ENCODE results near the gene ATG7.

Gene ATG7

DNA sequence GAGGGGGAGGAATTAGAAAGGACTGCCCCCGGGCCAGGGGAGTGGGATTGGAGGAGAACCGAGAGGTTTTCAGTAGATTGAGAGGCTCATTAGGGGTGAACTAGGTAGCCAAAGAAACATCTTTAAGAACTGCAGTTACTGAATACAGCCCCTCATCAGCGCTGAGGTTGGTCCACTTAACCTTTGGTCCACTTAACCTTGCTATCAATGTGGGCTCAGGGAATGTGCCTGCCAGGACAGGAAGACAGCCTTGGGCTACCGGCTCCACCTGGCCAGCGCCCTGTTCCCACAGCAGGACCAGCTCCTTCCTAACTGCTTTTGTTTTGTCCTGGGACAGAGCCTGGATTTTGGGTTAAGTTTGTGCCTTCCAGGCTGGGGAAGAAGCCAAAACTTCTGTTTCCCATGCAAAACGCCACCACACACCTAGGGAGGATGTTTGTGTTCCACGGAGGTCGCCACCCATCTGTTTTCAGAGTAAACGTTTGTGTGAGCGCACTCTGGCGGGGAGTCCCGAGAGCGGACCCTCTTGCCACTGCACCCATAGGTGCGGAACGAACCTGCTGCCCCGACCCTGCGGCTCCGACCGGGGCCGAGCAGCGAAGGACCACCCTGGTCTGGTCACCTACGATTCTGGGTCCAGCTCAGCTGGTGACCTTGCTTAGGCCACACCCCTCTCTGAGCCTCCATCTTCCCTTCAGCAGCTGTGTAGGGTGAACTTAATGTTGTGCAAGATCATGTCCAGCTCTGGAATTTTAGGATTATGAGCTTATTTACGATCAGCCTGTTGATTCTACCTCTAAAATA is 264.1 kb downstream of the ATG7 start:
- no peak overlapping the region for H2AFZ ChIP-seq (ENCODE audit: low read length)

DNA sequence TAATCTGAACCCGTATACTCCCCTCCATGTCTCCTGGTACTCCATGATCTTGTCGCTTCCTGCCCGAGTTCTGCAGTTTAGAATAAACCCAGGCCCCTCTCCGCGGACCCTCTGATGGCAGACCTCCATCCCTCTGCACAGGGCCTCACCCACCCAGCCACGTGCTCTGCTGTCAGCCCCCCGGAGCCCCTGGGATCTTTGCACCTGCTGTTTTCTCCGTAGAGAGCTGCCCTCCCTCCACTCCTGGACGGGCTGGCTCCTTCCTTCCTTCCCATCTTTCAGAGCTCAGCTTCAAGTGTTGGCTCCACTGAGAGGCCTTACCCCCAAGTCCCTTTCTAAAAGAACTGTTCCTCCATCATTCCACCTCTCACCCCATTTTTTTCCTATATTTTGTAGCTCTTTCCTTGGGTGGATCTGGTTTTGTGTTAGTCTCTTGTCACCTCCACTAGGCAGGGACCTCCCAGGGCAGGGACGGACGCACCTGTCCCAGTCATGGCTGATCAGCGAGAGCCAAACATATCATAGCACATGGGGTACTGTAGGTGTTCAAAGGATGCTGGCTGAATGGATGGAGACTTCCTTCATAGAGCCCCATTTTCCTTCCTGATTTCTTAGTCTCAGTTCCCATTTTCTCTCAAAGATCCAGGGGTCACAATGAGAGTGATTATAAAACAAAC is 264.9 kb downstream of the ATG7 start:
- no peak overlapping the region for H3K9ac ChIP-seq (ENCODE audit: low read length)
- no peaks in the 10 kb centered on the region for H3F3A ChIP-seq (ENCODE audit: insufficient read depth, low read length)
- H3K79me2 ChIP-seq (ENCODE audit: low read length): no peaks in the 10 kb centered on the region
- no peak for DNase-seq
- H3K9me3 ChIP-seq (replicated peaks; ENCODE audit: insufficient read depth, low read length): no peaks in the 10 kb centered on the region
- no peaks in the 10 kb centered on the region for H3K4me1 ChIP-seq (ENCODE audit: low read length)
- no peak for TF ChIP-seq EZH2phosphoT487 (IDR thresholded peaks at IDR 0.05; ENCODE audit: low read length)
- TF ChIP-seq EZH2 (optimal IDR thresholded peaks at IDR 0.05; ENCODE audit: low read depth, low read length): no peak
- TF ChIP-seq, protein P1, sequence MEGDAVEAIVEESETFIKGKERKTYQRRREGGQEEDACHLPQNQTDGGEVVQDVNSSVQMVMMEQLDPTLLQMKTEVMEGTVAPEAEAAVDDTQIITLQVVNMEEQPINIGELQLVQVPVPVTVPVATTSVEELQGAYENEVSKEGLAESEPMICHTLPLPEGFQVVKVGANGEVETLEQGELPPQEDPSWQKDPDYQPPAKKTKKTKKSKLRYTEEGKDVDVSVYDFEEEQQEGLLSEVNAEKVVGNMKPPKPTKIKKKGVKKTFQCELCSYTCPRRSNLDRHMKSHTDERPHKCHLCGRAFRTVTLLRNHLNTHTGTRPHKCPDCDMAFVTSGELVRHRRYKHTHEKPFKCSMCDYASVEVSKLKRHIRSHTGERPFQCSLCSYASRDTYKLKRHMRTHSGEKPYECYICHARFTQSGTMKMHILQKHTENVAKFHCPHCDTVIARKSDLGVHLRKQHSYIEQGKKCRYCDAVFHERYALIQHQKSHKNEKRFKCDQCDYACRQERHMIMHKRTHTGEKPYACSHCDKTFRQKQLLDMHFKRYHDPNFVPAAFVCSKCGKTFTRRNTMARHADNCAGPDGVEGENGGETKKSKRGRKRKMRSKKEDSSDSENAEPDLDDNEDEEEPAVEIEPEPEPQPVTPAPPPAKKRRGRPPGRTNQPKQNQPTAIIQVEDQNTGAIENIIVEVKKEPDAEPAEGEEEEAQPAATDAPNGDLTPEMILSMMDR (IDR thresholded peaks at IDR 0.05; ENCODE audit: low read length): no peak
- no peak overlapping the region for H3K4me2 ChIP-seq (ENCODE audit: low read depth, low read length)
- H3K27ac ChIP-seq (ENCODE audit: low read length): no peak overlapping the region
- no peaks in the 10 kb centered on the region for H4K20me1 ChIP-seq (ENCODE audit: insufficient read depth, low read length)
- H2AFZ ChIP-seq (ENCODE audit: low read length): no peak overlapping the region
- H3K4me3 ChIP-seq (ENCODE audit: low read length): no peak overlapping the region
- no peaks in the 10 kb centered on the region for H3K36me3 ChIP-seq (replicated peaks; ENCODE audit: insufficient read depth, low read length)
- no peaks in the 10 kb centered on the region for H3K27me3 ChIP-seq (replicated peaks; ENCODE audit: insufficient read depth, low read length)
- H3K9me2 ChIP-seq (replicated peaks; ENCODE audit: insufficient read depth, low read length): no peaks in the 10 kb centered on the region

More for the DNA sequence above, 264.1 kb downstream of the ATG7 start:
- Histone ChIP-seq H3K9me3 (replicated peaks; ENCODE audit: insufficient read depth, low read length) (no peaks in the 10 kb centered on the region), H3K4me1 (ENCODE audit: low read length) (no peaks in the 10 kb centered on the region), H3K79me2 (ENCODE audit: low read length) (no peaks in the 10 kb centered on the region), H3K27ac (ENCODE audit: low read length) (no peak overlapping the region), H3K4me3 (ENCODE audit: low read length) (no peak overlapping the region), H4K20me1 (ENCODE audit: insufficient read depth, low read length) (no peaks in the 10 kb centered on the region), H3K27me3 (replicated peaks; ENCODE audit: insufficient read depth, low read length) (no peaks in the 10 kb centered on the region), H3K4me2 (ENCODE audit: low read depth, low read length) (no peak overlapping the region), H3F3A (ENCODE audit: insufficient read depth, low read length) (no peaks in the 10 kb centered on the region), H3K9me2 (replicated peaks; ENCODE audit: insufficient read depth, low read length) (no peaks in the 10 kb centered on the region), H3K9ac (ENCODE audit: low read length) (no peak overlapping the region), H3K36me3 (replicated peaks; ENCODE audit: insufficient read depth, low read length) (no peaks in the 10 kb centered on the region)
- TF ChIP-seq, protein P1 (IDR thresholded peaks at IDR 0.05; ENCODE audit: low read length): no peak
- no peak for TF ChIP-seq EZH2phosphoT487 (IDR thresholded peaks at IDR 0.05; ENCODE audit: low read length)
- TF ChIP-seq EZH2 (optimal IDR thresholded peaks at IDR 0.05; ENCODE audit: low read depth, low read length): no peak
- DNase-seq: no peak

DNA sequence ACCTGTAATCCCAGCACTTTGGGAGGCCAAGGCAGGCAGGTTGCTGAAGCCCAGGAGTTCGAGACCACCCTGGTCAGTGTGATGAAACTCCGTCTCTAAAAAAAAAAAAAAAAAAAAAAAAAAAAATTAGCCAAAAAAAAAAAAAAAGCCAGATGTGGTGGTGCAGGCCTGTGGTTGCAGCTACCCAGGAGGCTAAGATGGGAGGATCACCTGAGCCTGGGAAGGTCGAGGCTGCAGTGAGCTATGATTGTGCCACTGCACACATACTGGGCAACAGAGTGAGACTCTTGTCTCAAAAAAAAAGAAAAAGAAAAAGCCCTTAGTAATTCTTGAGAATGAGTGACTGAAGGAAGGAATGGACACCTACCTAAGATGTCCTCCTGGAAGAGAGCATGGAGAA is 266.4 kb downstream of the ATG7 start:
- Histone ChIP-seq H3K9me2 (replicated peaks; ENCODE audit: insufficient read depth, low read length) (no peaks in the 10 kb centered on the region), H3K4me3 (ENCODE audit: low read length) (no peak overlapping the region), H3K79me2 (ENCODE audit: low read length) (no peaks in the 10 kb centered on the region), H2AFZ (ENCODE audit: low read length) (no peak overlapping the region), H3K9me3 (replicated peaks; ENCODE audit: insufficient read depth, low read length) (no peaks in the 10 kb centered on the region), H3K4me2 (ENCODE audit: low read depth, low read length) (no peak overlapping the region), H3K9ac (ENCODE audit: low read length) (no peak overlapping the region), H3K36me3 (replicated peaks; ENCODE audit: insufficient read depth, low read length) (no peaks in the 10 kb centered on the region), H3F3A (ENCODE audit: insufficient read depth, low read length) (no peaks in the 10 kb centered on the region), H3K4me1 (ENCODE audit: low read length) (no peaks in the 10 kb centered on the region), H3K27me3 (replicated peaks; ENCODE audit: insufficient read depth, low read length) (no peaks in the 10 kb centered on the region), H4K20me1 (ENCODE audit: insufficient read depth, low read length) (no peaks in the 10 kb centered on the region), H3K27ac (ENCODE audit: low read length) (no peak overlapping the region)
- no peak for DNase-seq
- TF ChIP-seq EZH2phosphoT487 (IDR thresholded peaks at IDR 0.05; ENCODE audit: low read length): no peak
- TF ChIP-seq, protein P1 (IDR thresholded peaks at IDR 0.05; ENCODE audit: low read length): no peak
- no peak for TF ChIP-seq EZH2 (optimal IDR thresholded peaks at IDR 0.05; ENCODE audit: low read depth, low read length)

All from MM.1S (cell line).